Activated T-helper 17 cell treated with anti-CD3 and anti-CD28 coated beads, Interleukin-2, amount 50 U/mL, for 72 hours (primary cell): Measurements from ENCODE around the gene HSPG2. TPM values are rescaled to one million over a fixed set of nuclear protein-coding genes. Genes with fewer than 3 reads are reported as not detected.
"Not testable (repeated sequence)": the region's sequence is repeated elsewhere in the genome, so short reads cannot be mapped to it uniquely, and the experiment has no call there.

ENCODE experiments used
- ATAC-seq: fragments of 150-1000 bp; cut with Tn5 transposase; replicated peaks from 2 replicates; pipeline ENCODE4 v1.10.0; 2021; ENCODE audit warnings: mild to moderate bottlenecking, moderate library complexity
- H3K27ac Mint-ChIP-seq: one replicate; pipeline ENCODE4 v1.8.0; 2022; ENCODE audit warnings: mixed read lengths
- H3K27me3 Mint-ChIP-seq: one replicate; pipeline ENCODE4 v1.8.0; 2022; ENCODE audit warnings: mixed read lengths
- H3K36me3 Mint-ChIP-seq: one replicate; pipeline ENCODE4 v1.8.0; 2022; ENCODE audit warnings: low read depth, mild to moderate bottlenecking, mixed read lengths
- H3K4me1 Mint-ChIP-seq: one replicate; pipeline ENCODE4 v1.8.0; 2022; ENCODE audit warnings: mixed read lengths
- H3K4me3 Mint-ChIP-seq: one replicate; pipeline ENCODE4 v1.8.0; 2022; ENCODE audit warnings: mild to moderate bottlenecking, mixed read lengths
- H3K9me3 Mint-ChIP-seq: one replicate; pipeline ENCODE4 v1.8.0; 2022; ENCODE audit warnings: mixed read lengths
- total RNA-seq, 2 donors: library from RNA; stranded (reverse); gene quantifications; one replicate each; pipeline ENCODE4 v1.2.3, GENCODE V29; 2022

HSPG2 gene
- total RNA-seq, 2 donors from 2014 or later: 1.8 to 33.3 TPM

DNA sequence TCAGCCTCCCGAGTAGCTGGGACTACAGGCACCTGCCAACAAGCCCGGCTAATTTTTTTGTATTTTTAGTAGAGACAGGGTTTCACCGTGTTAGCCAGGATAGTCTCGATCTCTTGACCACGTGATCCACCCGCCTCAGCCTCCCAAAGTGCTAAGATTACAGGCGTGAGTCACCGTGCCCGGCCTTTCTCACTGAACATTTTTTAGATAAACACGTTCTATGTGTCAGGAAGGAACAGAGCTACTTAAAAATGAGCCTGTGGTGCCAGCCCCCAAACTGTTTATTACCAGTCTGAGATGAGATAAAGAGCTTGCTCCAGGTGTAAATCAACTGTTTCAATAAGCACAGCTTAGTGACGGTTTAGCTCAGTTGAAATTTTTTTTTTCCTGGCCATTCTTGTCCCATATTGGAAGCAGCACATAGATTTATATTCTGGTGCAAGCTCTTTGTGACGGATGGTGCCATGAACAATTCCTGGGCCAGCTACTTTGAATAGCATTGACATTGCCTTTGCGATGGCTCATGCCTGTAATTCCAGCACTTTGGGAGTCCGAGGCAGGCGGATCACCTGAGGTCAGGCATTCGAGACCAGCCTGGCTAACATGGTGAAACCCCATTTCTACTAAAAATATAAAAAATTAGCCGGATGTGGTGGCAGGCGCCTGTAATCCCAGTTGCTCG, 6.0 kb upstream of the HSPG2 start:
- not testable (repeated sequence) for H3K4me3 Mint-ChIP-seq, ATAC-seq, H3K27ac Mint-ChIP-seq, H3K4me1 Mint-ChIP-seq, H3K27me3 Mint-ChIP-seq, H3K9me3 Mint-ChIP-seq, H3K36me3 Mint-ChIP-seq

DNA sequence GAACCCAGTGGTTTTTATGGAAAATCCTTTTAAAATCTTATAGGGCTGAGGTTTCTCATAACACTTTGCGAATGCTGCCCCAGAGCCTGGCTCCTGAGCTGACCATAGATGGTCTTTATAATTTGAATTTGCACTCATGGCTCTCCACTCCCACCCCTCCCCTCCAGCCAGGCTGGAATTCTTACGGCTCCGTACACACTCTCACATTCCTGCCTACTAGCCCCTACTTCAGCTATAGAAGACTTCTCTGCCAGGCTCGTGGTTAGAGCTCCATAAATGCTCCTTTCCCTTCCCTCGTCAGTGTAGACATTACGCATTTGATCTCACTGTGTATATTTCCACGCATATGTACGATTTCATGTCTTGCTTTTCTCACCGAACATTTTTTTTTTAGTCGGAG, 5.4 kb upstream of the HSPG2 start:
- no peaks in the 10 kb centered on the region for H3K9me3 Mint-ChIP-seq
- no peak overlapping the region for H3K4me3 Mint-ChIP-seq
- no peak for ATAC-seq
- H3K27me3 Mint-ChIP-seq: peaks cover 9% of the 10 kb centered on the region
- H3K27ac Mint-ChIP-seq: no peak overlapping the region
- H3K36me3 Mint-ChIP-seq: no peaks in the 10 kb centered on the region
- peaks cover 5% of the 10 kb centered on the region for H3K4me1 Mint-ChIP-seq

DNA sequence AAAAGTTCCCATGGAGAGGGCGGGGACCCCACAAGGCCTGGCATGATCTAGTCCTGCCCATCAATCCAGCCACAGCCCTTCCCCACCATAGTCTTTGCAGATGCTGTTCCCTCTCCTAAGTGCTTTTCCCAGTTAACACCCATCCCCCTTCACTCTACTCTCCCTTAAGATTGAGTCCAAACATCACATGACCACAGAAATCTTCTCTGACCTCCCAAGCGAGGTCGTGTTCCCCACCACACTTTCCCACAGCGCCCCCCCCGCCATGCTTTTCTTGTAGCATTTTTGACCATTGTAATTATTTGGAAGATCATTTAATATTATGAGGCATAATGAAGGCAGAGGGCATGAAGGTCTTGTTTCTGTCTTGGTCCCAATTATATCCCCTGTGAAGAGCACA, 4.3 kb upstream of the HSPG2 start:
- Mint-ChIP-seq H3K4me3 (no peak overlapping the region), H3K9me3 (no peaks in the 10 kb centered on the region), H3K4me1 (peaks cover 5% of the 10 kb centered on the region), H3K27ac (no peak overlapping the region), H3K36me3 (no peaks in the 10 kb centered on the region), H3K27me3 (peaks cover 9% of the 10 kb centered on the region)
- ATAC-seq: no peak

DNA sequence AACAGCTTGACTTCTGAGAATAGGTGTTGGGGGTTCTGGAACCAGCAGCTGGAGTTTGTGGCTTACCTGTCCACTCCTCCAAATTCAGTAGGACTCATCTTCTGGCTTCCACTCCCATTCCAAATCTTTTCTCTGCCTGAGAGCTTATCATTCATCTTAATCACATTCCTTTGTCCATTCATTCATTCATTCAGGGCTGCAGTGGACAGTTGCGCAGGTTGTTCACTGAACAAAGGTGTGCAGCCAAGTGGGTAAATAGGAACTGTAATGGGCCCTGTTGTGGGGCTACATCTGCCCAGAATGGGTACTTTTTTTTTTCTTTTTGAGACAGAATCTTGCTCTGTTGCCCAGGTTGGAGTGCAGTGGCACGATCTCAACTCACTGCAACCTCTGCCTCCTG, 3.4 kb upstream of the HSPG2 start:
- no peaks in the 10 kb centered on the region for H3K9me3 Mint-ChIP-seq
- no peak overlapping the region for H3K27ac Mint-ChIP-seq
- no peak overlapping the region for H3K4me3 Mint-ChIP-seq
- peaks cover 5% of the 10 kb centered on the region for H3K4me1 Mint-ChIP-seq
- H3K36me3 Mint-ChIP-seq: no peaks in the 10 kb centered on the region
- H3K27me3 Mint-ChIP-seq: peaks cover 9% of the 10 kb centered on the region
- ATAC-seq: no peak

DNA sequence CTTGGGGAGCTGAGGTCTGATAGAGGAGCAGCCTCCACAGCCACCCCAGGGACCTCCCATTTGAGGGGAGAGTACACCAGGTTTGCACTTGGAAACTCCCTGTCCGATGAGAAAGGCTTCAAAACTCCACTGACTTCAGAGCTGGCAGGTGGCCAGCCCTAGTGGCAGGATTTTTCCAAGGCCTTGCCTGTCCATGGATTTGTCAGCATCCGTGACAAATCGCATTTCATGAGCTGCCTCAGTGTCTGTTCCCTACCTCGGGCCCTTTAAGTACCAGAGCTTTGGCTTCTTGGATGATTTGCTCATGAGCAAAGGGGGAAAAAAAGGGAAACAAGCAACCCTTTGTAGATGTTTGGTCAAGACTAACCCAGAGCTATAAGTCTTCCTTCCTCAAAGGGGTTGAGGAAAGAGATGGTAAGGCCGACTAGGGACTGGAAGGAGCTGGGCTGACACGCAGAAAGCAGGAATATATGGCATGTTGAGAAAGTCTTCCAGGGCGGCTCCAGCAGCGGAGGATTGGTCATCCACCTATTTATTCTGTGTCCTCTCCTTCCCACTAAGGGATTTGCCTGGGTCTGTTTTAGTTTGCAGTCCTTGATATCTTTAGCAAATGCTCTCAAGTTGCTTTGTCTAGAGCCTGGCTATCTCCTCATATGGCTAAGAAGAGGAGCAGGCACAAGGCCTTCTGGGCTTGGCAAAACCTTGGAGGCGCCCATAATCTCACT, 2.7 kb upstream of the HSPG2 start:
- ATAC-seq: no peak
- no peak overlapping the region for H3K27ac Mint-ChIP-seq
- peaks cover 9% of the 10 kb centered on the region for H3K27me3 Mint-ChIP-seq
- no peak overlapping the region for H3K4me3 Mint-ChIP-seq
- no peaks in the 10 kb centered on the region for H3K9me3 Mint-ChIP-seq
- H3K4me1 Mint-ChIP-seq: peaks cover 5% of the 10 kb centered on the region
- H3K36me3 Mint-ChIP-seq: no peaks in the 10 kb centered on the region

DNA sequence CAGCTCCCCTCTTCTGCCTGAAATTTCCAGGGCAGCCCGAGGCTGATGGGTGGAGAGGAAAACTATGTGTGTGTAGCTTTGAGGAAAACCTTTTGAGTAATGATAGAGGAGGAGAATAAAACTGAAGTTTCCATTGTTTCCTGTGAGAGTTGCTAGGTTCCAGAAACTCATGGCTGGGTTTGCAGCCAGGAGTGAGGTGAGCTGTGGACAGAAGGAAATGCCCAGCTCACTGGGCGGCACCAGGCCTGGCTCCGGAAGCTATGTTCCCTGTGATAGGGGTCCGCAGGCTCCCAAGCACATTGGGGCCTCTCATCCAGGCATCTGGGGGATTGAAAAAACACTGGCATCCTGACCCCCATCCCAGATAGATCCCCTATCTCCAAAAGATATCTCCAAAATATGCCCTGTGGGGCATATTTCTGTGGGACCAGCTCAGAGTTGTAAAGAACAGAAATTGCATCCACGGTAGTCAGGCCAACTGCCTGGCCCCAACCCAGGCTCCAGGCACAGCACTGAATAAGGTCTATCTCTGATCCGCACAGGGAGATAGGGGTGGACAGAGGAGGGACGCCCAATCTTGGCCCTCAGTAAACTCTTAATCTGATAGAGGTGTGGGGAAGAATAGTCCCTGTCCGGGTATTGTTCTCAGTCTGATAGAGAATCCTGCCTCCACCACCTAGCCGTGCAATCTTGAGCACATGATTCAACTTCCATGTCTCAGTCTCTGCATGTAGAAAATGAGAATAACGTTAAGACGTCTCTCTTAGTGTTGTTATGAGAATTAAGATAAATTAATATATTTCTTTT, 1.8 kb upstream of the HSPG2 start:
- no peaks in the 10 kb centered on the region for H3K9me3 Mint-ChIP-seq
- peak overlapping the region; percentile 70 for H3K4me3 Mint-ChIP-seq
- peaks cover 9% of the 10 kb centered on the region for H3K27me3 Mint-ChIP-seq
- peaks cover 5% of the 10 kb centered on the region for H3K4me1 Mint-ChIP-seq
- no peak for ATAC-seq
- no peak overlapping the region for H3K27ac Mint-ChIP-seq
- H3K36me3 Mint-ChIP-seq: no peaks in the 10 kb centered on the region

DNA sequence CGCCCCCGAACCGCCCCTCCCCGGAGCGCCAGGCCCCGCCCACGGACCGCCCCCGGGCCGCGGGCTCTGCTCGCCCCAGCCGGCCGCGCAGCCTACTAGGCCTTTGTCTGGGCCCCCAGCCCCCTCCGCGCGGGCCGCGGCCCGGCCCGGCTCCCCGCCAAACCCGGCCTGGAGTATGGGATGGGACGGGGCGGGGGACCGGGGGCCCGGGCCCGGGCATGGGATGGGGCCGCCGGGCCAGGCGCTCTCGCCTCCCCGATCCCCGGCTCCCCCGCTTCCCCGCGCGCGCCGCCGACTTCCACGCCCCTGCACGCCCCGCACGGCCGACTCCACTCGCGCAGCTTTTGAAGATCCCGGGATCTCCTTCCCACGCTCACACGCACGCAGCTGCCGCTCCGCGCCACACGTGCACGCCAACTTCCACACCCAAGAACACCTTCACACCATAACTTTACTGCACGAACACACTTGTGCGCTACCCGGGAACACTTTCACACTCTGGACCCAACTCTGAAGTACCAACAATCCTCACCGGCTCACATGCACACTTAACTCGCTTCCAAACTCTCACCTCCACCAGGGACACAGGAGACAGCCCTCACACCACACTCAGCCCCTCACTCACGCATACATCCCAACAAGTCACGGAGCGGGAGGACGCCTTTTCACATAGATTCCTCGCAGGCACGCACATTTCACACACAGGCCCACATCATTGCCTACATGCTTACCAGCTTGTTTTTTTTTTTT, 437 bp upstream of the HSPG2 start:
- no peaks in the 10 kb centered on the region for H3K9me3 Mint-ChIP-seq
- H3K4me3 Mint-ChIP-seq: peak overlapping the region; percentile 70
- peaks cover 9% of the 10 kb centered on the region for H3K27me3 Mint-ChIP-seq
- ATAC-seq: peak; percentile 75
- H3K27ac Mint-ChIP-seq: peak overlapping the region; percentile 56
- no peaks in the 10 kb centered on the region for H3K36me3 Mint-ChIP-seq
- H3K4me1 Mint-ChIP-seq: peaks cover 5% of the 10 kb centered on the region

DNA sequence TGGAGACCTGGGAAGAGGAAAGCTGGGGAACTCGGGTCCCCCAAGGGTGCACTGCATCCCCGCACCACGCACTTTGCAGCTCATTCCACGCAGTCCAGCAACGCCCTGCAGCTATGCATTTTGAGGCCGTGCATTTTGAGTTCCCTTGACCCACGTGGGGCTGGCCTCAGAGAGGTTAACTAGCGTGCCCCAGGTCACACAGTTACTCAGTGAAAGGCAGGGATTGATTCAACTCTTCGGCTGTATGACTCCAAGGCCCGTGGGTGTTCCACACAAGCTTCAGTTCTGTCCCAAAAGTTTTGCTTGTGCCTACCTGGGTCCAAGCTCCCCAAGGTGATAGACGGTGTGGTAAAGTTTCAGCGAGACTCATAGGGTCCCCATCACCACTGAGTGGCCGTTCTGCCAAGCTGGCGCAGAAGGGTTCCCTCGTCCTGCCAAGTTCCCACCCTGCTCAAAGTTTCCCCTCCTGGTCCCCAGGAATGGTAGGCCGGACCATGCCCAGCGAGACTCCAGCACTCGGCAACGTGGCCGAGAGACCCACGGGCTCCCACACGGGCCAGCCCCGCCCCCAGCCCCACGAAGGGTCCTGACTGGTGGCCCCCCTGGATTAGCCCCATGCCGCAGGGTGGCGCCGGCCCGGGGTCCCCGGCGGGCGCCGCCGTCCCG, 611 bp downstream of the HSPG2 start:
- peak overlapping the region; percentile 61 for H3K4me3 Mint-ChIP-seq

DNA sequence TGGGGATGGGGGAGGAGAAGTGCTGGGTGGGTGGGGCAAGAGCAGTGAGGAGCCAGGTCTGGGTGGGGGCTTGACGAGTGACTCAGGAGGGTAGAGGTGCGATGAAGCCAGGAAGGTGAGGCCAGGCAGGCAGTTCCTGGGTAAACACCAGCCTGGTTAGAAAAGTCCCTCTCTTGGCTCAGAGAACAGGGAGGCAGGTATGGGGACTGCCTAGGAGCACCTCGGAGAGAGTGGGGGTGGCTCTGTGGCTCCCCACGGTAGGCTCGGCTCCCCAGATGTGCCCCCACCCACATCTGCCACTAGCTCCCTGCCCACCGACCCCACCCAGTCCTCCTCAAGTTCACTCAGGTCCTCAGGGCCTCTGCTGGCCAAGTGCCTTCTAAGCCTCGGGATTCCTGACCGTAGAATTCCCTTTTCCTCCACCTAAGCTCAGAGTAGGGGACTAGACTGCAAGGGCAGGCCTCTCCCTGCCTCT, 1.2 kb downstream of the HSPG2 start:
- peak overlapping the region; percentile 61 for H3K4me3 Mint-ChIP-seq
- no peaks in the 10 kb centered on the region for H3K36me3 Mint-ChIP-seq
- H3K27ac Mint-ChIP-seq: no peak overlapping the region
- H3K27me3 Mint-ChIP-seq: peaks cover 9% of the 10 kb centered on the region
- H3K4me1 Mint-ChIP-seq: peaks cover 5% of the 10 kb centered on the region
- no peak for ATAC-seq
- H3K9me3 Mint-ChIP-seq: no peaks in the 10 kb centered on the region

More for the DNA sequence above, 611 bp downstream of the HSPG2 start:
- Mint-ChIP-seq H3K4me1 (peaks cover 5% of the 10 kb centered on the region), H3K9me3 (no peaks in the 10 kb centered on the region), H3K27me3 (peaks cover 9% of the 10 kb centered on the region), H3K27ac (no peak overlapping the region), H3K36me3 (no peaks in the 10 kb centered on the region)
- peak; percentile 78 for ATAC-seq

DNA sequence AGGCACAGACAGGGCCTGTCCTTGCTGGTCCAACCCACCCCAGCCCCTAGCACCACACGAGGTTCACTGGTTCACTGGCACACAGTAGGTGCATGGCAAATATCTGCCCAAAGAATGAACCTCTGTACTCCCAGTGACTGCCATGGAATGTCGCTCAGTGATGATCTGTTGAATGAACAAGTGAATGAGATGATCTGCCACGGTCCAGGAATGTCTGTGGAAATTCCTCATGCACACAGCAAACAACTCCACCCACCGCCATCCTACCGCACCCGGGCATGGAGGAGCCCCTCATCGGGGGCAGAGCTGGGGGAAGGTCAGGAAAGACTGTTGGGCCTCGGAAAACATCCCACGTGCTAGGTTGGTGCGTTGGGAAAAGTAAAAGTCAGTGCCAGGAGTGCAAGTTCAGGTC, 1.7 kb downstream of the HSPG2 start:
- H3K9me3 Mint-ChIP-seq: no peaks in the 10 kb centered on the region
- peaks cover 5% of the 10 kb centered on the region for H3K4me1 Mint-ChIP-seq
- no peak overlapping the region for H3K27ac Mint-ChIP-seq

DNA sequence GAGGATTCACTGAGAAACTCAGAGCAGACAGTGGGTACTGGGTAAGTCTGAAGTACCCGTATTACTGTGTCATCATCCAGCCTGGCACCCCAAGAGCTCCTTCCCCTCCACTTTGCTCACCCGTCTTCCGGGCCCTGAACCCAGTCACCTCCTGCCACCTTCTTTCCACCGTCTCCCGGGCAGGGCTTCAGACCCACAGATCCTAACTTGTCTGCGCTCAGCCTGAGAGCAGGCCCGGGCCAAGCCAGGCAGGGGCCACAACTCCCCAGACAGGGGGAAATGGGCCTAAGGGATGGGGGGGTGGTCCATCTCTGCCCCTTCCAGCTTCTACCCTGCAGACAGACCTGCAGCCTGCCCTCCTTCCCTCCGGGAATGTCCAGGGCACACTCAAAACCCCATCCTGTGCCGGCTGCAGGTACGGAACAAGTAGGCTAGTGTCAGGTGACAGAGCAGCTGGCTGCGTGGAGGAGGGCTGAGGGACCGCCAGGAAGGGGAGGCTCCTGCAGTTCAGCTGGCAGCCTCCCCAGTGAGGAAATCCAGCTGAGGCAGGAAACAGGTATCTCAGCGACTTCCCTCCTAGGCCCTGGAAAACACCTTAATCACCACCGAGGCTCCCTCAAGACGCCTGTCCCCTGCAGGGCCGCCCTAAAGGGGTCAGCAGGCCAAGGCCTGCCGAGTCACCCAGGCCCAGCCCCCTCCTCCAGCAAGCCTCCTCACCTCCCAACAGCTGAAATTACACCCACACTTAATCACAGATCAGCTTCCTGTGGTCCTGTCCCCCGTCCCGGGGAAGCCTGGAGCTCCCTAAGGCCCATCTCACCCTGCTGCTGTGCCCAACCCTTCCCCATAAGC, 3.5 kb downstream of the HSPG2 start:
- Mint-ChIP-seq H3K9me3 (no peaks in the 10 kb centered on the region), H3K4me1 (peaks cover 5% of the 10 kb centered on the region), H3K36me3 (no peaks in the 10 kb centered on the region), H3K27me3 (peaks cover 12% of the 10 kb centered on the region), H3K27ac (no peak overlapping the region), H3K4me3 (no peak overlapping the region)
- no peak for ATAC-seq

More for the DNA sequence above, 1.7 kb downstream of the HSPG2 start:
- no peak for ATAC-seq
- Mint-ChIP-seq H3K27me3 (peaks cover 9% of the 10 kb centered on the region), H3K4me3 (peak overlapping the region; percentile 61), H3K36me3 (no peaks in the 10 kb centered on the region)

DNA sequence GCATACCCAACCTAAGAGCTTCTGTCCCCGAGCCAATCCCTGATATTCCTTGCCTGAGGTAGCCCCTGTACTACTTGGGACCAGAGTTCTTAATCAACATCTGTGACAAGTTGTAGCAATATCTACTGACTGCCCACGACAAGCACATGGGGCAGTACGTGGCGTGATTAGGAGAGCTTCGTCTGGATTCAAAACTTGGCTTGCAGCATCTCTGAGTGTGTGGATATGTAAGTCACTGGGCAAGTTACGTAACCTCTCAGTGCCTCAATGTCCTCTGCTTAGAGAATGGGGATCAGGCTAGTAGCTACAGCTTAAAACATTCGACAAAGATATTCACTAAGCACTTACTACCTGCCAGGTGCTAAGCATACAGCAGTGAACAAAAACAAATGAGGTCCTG, 5.0 kb downstream of the HSPG2 start:
- H3K27me3 Mint-ChIP-seq: peaks cover 3% of the 10 kb centered on the region
- H3K4me3 Mint-ChIP-seq: no peak overlapping the region
- H3K4me1 Mint-ChIP-seq: no peaks in the 10 kb centered on the region
- ATAC-seq: no peak
- H3K36me3 Mint-ChIP-seq: no peaks in the 10 kb centered on the region
- no peaks in the 10 kb centered on the region for H3K9me3 Mint-ChIP-seq
- no peak overlapping the region for H3K27ac Mint-ChIP-seq
